ENCODE measurements around the gene RPL36.

DNA sequence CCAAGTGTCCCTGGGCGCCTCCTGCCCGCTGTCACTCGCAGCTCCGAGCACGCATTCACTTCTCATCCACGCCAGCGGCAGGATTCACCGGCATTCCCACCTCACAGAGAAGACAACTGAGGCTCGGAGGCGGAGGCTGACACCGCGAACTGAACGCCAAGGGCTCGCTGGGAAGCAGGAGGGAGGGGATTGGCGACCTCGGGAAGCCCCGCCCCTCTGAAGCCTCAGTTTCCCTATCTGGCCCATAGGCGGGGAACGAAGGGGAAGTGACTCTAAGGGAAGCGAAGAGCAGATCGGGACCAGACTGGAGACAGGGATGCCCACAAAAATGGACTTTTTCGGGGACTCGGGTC lies 10.0 kb upstream of the RPL36 start:
- TF ChIP-seq POLR2A (IDR thresholded peaks at IDR 0.05) (no peak), CTCF (IDR thresholded peaks at IDR 0.05 in 4 of 5, conservative IDR thresholded peaks at IDR 0.05 in 1 of 5) (peak in 2 of 5 experiments; percentile 20 to 21)

All from gastrocnemius medialis (tissue), 4 donors.